ENCODE results near the gene CBX3.
"Not testable (repeated sequence)": the region's sequence is repeated elsewhere in the genome, so short reads cannot be mapped to it uniquely, and the experiment has no call there.

Gene CBX3

GRCh38 chr7:26188957-26189541 is 12.5 kb upstream of the CBX3 start:
- DNase-seq: no peak

GRCh38 chr7:26189697-26190096 is 11.8 kb upstream of the CBX3 start:
- no peak for DNase-seq

GRCh38 chr7:26190417-26190869 is 11.1 kb upstream of the CBX3 start:
- no peak for DNase-seq

GRCh38 chr7:26191233-26191973 is 10.1 kb upstream of the CBX3 start:
- no peak for DNase-seq

- no peak for DNase-seq
Measured at GRCh38 chr7:26191974-26192479, 9.5 kb upstream of the CBX3 start.

- DNase-seq: no peak
Measured at GRCh38 chr7:26192485-26193087, 9.0 kb upstream of the CBX3 start.

- no peak for DNase-seq
Measured at GRCh38 chr7:26193432-26194207, 7.9 kb upstream of the CBX3 start.

- DNase-seq: not testable (repeated sequence)
Measured at GRCh38 chr7:26194764-26195163, 6.8 kb upstream of the CBX3 start.

- no peak for DNase-seq
Measured at GRCh38 chr7:26195182-26195581, 6.4 kb upstream of the CBX3 start.

- DNase-seq: no peak
Measured at GRCh38 chr7:26195867-26196657, 5.5 kb upstream of the CBX3 start.

- no peak for DNase-seq
Measured at GRCh38 chr7:26197153-26198115, 4.1 kb upstream of the CBX3 start.

GRCh38 chr7:26198133-26198780 is 3.3 kb upstream of the CBX3 start:
- no peak for DNase-seq

GRCh38 chr7:26198781-26199169 is 2.8 kb upstream of the CBX3 start:
- no peak for DNase-seq

GRCh38 chr7:26199301-26200037 is 2.1 kb upstream of the CBX3 start:
- DNase-seq: no peak

- no peak for DNase-seq
Measured at GRCh38 chr7:26200038-26200443, 1.5 kb upstream of the CBX3 start.

GRCh38 chr7:26200444-26201246 is 900 bp upstream of the CBX3 start, which contains the start of gene HNRNPA2B1:
Gene HNRNPA2B1, minus strand, starts transcription at chr7:26200746. Its CDS starts 169 bp downstream, at chr7:26200577.
- peak; percentile 95 for DNase-seq

GRCh38 chr7:26202019-26202990 is 760 bp downstream of the CBX3 start:
- DNase-seq: no peak

- no peak for DNase-seq
Measured at GRCh38 chr7:26203016-26203415, 1.5 kb downstream of the CBX3 start.

All from NCI-H1436 treated with DMSO at 0.1 percent for 48 hours (cell line).